GM20000 (cell line): Measurements from ENCODE around the gene TSPAN5.

Source experiments
- DNase-seq: peaks from one replicate; pipeline ENCODE4 v3.0.0; 2012; ENCODE audit warnings: low spot score
- TF ChIP-seq, protein P1 (sequence below): IDR thresholded peaks from 2 replicates; pipeline ENCODE4 v1.5.1; 2012; ENCODE audit warnings: mild to moderate bottlenecking, control low read depth; ENCODE audit errors: extremely low read depth, missing control alignments

Gene TSPAN5

DNA sequence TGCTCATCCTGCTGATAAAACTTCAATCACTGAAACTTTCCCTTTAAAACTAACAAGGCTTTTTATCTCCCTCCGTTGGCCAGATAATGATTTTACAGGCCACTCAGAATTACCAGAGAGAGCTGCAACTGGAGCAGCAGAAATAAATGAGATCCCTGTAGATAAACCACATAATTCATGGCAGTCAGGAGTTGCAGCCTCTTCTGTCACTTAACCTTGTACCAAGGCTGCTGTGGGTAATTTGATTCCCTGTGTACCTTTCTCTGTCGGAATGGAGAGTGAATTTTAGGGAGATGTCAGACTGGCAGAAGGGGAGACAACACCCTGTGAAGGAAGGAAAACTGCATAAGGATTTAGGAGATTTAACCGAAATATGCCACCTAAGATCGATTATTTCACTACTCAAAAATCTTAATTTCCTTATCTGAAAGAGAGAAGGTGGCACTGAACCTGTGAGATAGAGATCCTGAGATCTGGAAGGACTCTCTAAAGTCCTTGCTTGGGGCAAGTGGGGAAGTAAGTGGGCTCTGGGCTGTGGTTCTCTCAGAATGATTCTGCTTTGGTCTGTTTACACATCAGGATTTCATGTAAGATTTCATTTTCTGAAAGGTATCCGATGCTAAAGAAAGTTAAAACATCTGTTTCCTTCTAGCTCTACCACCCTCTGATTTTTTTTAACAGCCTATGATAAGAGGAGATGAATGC, 14.3 kb upstream of the TSPAN5 start:
- TF ChIP-seq, protein P1, sequence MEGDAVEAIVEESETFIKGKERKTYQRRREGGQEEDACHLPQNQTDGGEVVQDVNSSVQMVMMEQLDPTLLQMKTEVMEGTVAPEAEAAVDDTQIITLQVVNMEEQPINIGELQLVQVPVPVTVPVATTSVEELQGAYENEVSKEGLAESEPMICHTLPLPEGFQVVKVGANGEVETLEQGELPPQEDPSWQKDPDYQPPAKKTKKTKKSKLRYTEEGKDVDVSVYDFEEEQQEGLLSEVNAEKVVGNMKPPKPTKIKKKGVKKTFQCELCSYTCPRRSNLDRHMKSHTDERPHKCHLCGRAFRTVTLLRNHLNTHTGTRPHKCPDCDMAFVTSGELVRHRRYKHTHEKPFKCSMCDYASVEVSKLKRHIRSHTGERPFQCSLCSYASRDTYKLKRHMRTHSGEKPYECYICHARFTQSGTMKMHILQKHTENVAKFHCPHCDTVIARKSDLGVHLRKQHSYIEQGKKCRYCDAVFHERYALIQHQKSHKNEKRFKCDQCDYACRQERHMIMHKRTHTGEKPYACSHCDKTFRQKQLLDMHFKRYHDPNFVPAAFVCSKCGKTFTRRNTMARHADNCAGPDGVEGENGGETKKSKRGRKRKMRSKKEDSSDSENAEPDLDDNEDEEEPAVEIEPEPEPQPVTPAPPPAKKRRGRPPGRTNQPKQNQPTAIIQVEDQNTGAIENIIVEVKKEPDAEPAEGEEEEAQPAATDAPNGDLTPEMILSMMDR: no peak
- no peak for DNase-seq

DNA sequence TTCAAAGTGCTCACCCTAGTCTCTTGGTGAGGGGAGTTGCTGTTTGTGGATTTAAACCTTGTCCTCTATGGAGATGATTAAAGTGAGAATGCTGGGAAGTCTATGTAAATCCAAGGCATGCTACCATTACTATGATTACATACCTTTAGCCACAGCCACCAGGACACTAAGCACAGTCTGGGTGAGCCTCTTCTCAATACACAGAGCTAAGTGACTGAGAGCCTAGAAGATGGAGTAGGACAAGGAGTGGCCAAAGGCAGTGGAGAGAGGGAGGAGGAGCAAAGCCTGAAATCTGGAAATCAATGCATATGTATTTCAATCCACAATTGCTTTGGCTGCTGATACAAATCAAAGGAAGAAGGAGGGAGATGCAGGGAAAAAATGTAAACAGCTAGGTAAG, 12.7 kb upstream of the TSPAN5 start:
- TF ChIP-seq, protein P1: no peak
- DNase-seq: no peak

DNA sequence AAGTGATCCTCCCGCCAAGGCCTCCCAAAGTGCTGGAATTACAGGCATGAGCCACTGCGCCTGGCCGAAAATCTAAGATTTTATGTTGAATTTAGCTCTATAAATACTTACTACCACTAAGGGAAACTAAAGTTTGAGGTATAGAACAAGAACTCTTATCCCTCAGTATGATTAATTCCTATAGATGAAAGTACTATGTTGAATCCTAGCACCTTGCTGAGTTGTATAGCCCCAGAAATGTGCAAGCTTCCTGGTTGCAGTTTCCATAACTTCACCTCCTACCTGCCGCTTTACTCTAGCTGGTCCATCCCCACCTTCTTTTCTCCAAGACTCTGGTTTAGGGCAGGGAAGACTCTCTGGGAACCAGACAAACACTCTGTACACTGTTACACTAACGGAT, 11.8 kb upstream of the TSPAN5 start:
- TF ChIP-seq, protein P1: no peak
- DNase-seq: no peak

DNA sequence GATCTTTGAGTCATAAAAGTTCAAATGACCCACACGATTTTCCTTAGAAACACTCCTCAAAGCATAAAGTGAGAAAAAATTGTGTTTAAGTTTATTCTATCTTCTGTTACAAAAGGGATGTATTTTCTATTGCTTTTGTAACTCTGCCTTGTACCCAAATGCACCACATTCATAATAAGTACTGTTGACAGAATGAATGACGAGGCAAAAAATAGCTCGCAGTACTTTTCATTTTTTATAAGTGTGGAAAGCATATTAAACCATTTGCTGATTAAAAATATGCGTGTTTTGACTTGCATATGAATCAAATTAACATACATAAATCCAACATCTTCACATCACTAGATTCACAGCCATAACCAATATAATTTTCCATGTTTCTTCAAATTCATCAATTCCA, 11.2 kb upstream of the TSPAN5 start:
- TF ChIP-seq, protein P1: no peak
- no peak for DNase-seq

DNA sequence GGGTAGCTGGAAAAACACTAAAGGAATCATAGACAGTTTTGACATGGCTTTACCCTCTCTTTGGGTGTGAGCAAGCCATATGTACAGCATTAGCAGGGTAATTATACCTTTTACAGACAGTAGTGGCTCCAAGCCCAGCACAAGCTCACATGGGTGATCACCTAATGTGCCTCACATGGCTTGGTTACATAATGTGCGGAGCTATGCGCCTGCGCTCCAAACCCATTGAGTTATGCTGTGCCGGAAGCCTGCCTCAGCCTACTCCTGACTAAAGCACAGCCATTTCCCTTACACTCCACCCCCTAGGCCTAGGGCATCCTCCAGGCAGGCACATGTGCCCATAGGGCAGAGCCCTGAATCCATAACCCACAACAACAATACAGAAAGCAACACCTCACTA, 6.5 kb upstream of the TSPAN5 start:
- TF ChIP-seq, protein P1: no peak
- DNase-seq: no peak

DNA sequence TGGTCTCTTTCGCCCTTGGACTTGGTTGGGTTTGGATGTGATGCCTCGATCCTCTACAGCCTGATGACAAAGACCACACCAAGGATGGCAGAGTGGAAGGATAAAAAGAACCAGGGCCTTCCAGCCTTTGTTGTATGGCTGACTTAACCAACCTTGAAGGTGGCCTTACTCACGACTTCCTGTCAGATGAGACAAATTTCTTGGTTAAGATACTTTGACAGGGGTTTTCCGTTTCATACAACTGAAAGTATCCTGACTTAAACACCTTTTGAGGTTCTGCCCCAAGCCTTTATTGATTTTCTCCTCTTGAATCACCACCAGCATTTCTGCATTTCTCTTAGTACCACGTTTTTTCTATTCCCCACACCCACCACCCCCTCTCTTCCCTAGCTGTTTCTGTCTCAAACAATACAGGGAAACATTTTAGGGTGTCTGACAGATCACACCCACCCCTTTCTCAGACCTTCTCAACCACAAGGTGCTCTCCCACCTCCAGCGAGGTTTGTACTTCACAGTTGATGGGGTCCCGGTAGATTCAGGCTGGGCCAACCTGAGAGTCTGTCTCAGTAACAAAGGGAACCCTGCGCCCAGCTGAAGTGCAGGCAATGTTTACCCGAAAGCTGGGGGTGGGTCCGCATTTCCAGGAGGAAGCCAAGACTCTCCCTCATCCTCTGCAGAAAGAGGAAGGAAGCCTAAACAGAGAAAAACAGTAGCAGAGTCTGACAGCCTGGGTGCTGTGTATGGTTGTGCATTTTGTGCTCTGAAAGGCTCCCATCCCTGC, 5.0 kb upstream of the TSPAN5 start:
- DNase-seq: peak; percentile 77
- TF ChIP-seq, protein P1: no peak

DNA sequence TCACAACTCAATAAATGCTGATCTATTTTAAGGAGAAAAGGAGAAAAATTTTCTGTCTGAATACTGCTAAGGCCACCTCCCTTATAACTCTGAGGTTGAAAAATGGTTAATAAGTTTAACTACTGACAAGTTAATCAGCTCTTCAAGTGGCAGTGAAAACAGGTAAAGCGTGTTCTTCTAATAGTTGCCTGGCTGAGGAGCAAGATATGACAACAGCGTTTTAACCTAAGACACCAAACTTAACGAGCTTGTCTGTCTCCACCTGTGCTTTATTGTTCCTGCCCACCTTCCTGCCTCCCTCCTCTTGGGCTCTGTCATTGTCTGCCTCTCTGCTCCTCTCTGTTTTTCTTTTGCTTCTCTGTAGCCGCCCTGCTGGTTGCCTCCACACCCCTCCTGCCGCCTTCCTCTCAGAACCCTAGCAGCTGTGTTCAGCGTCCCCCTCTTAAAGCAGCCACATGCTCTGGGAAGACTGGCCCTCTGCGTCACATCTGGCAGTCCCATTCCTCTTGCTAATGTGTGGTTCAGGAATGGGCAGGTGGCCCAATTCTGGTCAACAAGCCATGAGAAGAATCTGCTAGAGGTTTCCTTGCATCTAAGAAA, 4.3 kb upstream of the TSPAN5 start:
- TF ChIP-seq, protein P1: no peak
- DNase-seq: peak; percentile 20
